Measurements from ENCODE around the gene ZNF205. TPM values are rescaled to one million over a fixed set of nuclear protein-coding genes. Genes with fewer than 3 reads are reported as not detected.

The ZNF205 gene
- total RNA-seq = 23.3 and 23.9 TPM in 2 replicates
- long read RNA-seq = 0 reads

DNA sequence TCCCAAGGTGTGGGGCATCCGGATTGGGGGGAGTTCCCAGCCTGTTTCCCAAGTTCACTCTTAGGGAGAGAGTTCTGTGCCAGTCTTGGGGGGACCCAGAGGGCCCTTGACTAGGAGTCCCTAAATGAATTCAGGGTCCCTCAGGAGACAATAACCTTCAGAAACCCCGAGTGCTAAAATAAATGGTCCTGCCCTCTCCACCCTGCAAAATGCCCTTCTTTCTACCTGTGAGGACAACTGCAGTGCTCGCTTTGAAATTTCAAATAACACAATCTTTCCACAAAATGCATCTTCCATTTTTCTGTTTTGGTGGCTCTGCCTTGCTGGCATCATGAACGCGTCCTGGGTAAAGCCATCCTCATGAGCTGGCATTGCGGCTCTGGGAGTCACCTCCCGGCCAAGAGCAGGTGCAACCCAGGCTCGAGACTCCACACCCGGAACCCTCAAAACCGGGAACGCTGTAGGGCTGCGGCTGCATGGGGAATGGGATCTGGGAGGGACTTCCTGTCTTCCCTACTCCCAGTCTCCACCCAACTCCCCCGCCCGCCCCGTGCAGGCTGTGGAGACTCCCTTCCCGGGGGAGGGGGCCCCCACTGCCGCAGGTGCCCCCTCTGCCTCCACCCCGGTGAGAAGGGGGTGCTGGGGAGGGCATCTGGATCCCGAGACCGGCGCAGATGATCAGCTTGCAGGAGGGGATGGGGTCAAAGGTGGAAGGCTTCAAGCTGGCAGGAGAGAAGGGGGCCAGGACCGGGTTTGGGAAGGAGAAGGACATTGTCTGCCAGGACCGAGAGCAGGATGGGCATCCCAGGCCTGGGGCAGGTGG, at the start of gene ZNF205:
TSS of gene ZNF205 (plus strand) at position 529 of the 823 bp plus-strand sequence. CDS start 845 bp downstream, outside the sequence.
- H3K4me1 Mint-ChIP-seq (ENCODE audit: low read depth) = peaks cover 20% of the 10 kb centered on the region
- H3K9me3 Mint-ChIP-seq (ENCODE audit: low read depth) = no peaks in the 10 kb centered on the region
- peaks cover 2% of the 10 kb centered on the region for H3K36me3 Mint-ChIP-seq (ENCODE audit: insufficient read depth)
- TF ChIP-seq, protein P1, sequence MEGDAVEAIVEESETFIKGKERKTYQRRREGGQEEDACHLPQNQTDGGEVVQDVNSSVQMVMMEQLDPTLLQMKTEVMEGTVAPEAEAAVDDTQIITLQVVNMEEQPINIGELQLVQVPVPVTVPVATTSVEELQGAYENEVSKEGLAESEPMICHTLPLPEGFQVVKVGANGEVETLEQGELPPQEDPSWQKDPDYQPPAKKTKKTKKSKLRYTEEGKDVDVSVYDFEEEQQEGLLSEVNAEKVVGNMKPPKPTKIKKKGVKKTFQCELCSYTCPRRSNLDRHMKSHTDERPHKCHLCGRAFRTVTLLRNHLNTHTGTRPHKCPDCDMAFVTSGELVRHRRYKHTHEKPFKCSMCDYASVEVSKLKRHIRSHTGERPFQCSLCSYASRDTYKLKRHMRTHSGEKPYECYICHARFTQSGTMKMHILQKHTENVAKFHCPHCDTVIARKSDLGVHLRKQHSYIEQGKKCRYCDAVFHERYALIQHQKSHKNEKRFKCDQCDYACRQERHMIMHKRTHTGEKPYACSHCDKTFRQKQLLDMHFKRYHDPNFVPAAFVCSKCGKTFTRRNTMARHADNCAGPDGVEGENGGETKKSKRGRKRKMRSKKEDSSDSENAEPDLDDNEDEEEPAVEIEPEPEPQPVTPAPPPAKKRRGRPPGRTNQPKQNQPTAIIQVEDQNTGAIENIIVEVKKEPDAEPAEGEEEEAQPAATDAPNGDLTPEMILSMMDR (IDR thresholded peaks at IDR 0.05; ENCODE audit: unreplicated experiment) = no peak
- H3K4me3 Mint-ChIP-seq (ENCODE audit: low read depth) = peak within 1 kb of the TSS; percentile 89
- H3K27ac Mint-ChIP-seq = peak within 1 kb of the TSS; percentile 86
- H3K27me3 Mint-ChIP-seq = peaks cover 3% of the 10 kb centered on the region
- peak; percentile 67 for DNase-seq (ENCODE audit: low spot score, unreplicated experiment)

GRCh38 chr16:3063625-3064386, 48.6 kb upstream of the ZNF205 start:
- H3K4me3 Mint-ChIP-seq (ENCODE audit: low read depth) = no peak overlapping the region

GRCh38 chr16:3065069-3065741, 47.2 kb upstream of the ZNF205 start, which contains the start of gene IL32:
Gene IL32, plus strand, starts transcription at chr16:3065640. Its CDS starts 172 bp downstream, at chr16:3065812.
- Mint-ChIP-seq H3K27me3 (peaks cover 29% of the 10 kb centered on the region), H3K4me1 (ENCODE audit: low read depth) (no peaks in the 10 kb centered on the region), H3K36me3 (ENCODE audit: insufficient read depth) (no peaks in the 10 kb centered on the region), H3K27ac (peak within 1 kb of the TSS; percentile 73), H3K9me3 (ENCODE audit: low read depth) (no peaks in the 10 kb centered on the region), H3K4me3 (ENCODE audit: low read depth) (no peak within 1 kb of the TSS)
- TF ChIP-seq, protein P1 (IDR thresholded peaks at IDR 0.05; ENCODE audit: unreplicated experiment) = no peak
- DNase-seq (ENCODE audit: low spot score, unreplicated experiment) = no peak

More at GRCh38 chr16:3063625-3064386, 48.6 kb upstream of the ZNF205 start:
- TF ChIP-seq, protein P1 (IDR thresholded peaks at IDR 0.05; ENCODE audit: unreplicated experiment) = no peak
- H3K9me3 Mint-ChIP-seq (ENCODE audit: low read depth) = no peaks in the 10 kb centered on the region
- peaks cover 21% of the 10 kb centered on the region for H3K27me3 Mint-ChIP-seq
- peaks cover 5% of the 10 kb centered on the region for H3K4me1 Mint-ChIP-seq (ENCODE audit: low read depth)
- DNase-seq (ENCODE audit: low spot score, unreplicated experiment) = no peak
- H3K27ac Mint-ChIP-seq = no peak overlapping the region
- H3K36me3 Mint-ChIP-seq (ENCODE audit: insufficient read depth) = no peaks in the 10 kb centered on the region

DNA sequence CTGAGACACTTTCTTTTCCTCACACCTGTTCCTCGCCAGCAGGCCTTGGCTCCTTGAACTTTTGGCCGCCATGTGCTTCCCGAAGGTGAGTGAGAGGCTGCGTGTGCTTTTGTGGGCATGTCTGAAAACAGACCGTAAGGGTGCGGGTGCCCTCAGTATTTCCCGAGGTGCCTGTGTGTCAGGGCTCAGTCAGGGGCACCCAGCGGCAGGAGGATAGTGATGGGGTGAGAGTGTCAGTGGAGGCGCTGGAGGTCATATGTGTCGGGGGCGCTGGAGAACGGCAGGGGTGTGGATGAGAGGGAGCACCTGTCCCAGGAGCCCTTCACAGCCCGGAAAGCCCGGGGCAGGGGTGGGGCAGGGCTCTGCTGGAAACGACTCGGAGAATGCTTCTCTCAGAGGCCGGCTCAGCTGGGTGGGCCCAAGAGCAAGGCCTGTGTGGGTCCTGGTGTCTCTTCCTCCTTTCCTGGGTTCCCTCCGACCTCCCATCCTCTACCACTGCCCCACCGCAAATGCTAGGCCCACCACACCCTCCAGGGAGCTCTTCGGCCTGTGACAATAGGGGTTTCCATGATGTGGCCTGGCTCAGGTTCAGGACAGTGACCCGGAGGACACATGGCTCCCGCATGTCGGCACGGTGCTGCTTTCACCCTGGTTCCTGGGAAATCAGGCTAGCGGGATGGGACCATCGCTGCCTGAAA, 46.5 kb upstream of the ZNF205 start:
- peaks cover 24% of the 10 kb centered on the region for H3K27me3 Mint-ChIP-seq
- no peaks in the 10 kb centered on the region for H3K36me3 Mint-ChIP-seq (ENCODE audit: insufficient read depth)
- H3K27ac Mint-ChIP-seq = no peak overlapping the region
- no peaks in the 10 kb centered on the region for H3K9me3 Mint-ChIP-seq (ENCODE audit: low read depth)
- H3K4me1 Mint-ChIP-seq (ENCODE audit: low read depth) = no peaks in the 10 kb centered on the region
- DNase-seq (ENCODE audit: low spot score, unreplicated experiment) = no peak
- no peak overlapping the region for H3K4me3 Mint-ChIP-seq (ENCODE audit: low read depth)
- TF ChIP-seq, protein P1 (IDR thresholded peaks at IDR 0.05; ENCODE audit: unreplicated experiment) = no peak
